ENCODE measurements around the gene LINGO1. TPM values are rescaled to one million over a fixed set of nuclear protein-coding genes. Genes with fewer than 3 reads are reported as not detected.

LINGO1 gene
- total and polyA plus RNA-seq, 4 donors, result 0.50 to 1.6 (median 0.75) TPM; not detected in 1

DNA sequence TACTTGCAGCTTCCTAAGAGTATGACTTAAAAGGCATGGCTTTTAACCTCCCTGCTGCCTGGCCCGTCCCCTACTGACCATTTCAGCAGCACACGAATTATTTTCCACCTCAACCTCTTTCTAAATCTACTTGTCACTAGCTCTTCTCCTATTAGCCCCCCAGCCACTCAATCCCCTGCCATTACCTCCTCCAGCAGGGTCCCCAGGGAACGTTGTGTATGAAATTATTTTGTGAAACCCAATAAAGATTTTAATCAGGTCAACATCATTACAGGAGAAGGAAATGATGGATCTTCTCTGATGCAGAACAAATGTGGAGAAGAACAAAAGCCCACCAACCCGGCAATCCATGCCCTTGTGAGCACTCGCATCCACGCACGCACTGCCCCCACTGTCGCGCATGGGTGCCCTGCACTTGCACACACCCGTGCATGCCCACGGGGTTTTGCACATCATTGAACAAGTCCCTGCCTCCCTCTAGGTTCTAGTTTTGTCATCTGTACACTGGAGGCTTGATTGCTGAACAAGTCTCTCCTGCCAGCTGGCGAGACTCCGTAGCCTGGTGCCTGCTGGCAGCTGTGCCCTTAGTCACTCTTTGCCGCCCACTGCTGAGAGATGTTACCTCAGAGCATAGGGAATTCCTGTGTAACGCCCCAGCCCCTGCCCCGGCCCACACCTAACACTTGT, 51.6 kb downstream of the LINGO1 start:
- TF ChIP-seq HNF4A (conservative IDR thresholded peaks at IDR 0.05), result no peak
- TF ChIP-seq, protein P1, sequence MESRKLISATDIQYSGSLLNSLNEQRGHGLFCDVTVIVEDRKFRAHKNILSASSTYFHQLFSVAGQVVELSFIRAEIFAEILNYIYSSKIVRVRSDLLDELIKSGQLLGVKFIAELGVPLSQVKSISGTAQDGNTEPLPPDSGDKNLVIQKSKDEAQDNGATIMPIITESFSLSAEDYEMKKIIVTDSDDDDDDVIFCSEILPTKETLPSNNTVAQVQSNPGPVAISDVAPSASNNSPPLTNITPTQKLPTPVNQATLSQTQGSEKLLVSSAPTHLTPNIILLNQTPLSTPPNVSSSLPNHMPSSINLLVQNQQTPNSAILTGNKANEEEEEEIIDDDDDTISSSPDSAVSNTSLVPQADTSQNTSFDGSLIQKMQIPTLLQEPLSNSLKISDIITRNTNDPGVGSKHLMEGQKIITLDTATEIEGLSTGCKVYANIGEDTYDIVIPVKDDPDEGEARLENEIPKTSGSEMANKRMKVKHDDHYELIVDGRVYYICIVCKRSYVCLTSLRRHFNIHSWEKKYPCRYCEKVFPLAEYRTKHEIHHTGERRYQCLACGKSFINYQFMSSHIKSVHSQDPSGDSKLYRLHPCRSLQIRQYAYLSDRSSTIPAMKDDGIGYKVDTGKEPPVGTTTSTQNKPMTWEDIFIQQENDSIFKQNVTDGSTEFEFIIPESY (IDR thresholded peaks at IDR 0.05), result no peak
- TF ChIP-seq NR2F2 (IDR thresholded peaks at IDR 0.05), result no peak
- TF ChIP-seq YY1 (IDR thresholded peaks at IDR 0.05), result no peak
- TF ChIP-seq, protein P2, sequence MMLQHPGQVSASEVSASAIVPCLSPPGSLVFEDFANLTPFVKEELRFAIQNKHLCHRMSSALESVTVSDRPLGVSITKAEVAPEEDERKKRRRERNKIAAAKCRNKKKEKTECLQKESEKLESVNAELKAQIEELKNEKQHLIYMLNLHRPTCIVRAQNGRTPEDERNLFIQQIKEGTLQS (IDR thresholded peaks at IDR 0.05), result no peak
- TF ChIP-seq, protein P3, sequence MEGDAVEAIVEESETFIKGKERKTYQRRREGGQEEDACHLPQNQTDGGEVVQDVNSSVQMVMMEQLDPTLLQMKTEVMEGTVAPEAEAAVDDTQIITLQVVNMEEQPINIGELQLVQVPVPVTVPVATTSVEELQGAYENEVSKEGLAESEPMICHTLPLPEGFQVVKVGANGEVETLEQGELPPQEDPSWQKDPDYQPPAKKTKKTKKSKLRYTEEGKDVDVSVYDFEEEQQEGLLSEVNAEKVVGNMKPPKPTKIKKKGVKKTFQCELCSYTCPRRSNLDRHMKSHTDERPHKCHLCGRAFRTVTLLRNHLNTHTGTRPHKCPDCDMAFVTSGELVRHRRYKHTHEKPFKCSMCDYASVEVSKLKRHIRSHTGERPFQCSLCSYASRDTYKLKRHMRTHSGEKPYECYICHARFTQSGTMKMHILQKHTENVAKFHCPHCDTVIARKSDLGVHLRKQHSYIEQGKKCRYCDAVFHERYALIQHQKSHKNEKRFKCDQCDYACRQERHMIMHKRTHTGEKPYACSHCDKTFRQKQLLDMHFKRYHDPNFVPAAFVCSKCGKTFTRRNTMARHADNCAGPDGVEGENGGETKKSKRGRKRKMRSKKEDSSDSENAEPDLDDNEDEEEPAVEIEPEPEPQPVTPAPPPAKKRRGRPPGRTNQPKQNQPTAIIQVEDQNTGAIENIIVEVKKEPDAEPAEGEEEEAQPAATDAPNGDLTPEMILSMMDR (IDR thresholded peaks at IDR 0.05; ENCODE audit: low read depth, low read length, missing input control), result no peak
- no peak for TF ChIP-seq SP1 (IDR thresholded peaks at IDR 0.05)
- no peak for TF ChIP-seq GABPA (IDR thresholded peaks at IDR 0.05 in 1 of 2, conservative IDR thresholded peaks at IDR 0.05 in 1 of 2)
- TF ChIP-seq, protein P4, sequence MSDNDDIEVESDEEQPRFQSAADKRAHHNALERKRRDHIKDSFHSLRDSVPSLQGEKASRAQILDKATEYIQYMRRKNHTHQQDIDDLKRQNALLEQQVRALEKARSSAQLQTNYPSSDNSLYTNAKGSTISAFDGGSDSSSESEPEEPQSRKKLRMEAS (IDR thresholded peaks at IDR 0.05), result no peak
- TF ChIP-seq FOXA1 (IDR thresholded peaks at IDR 0.05), result no peak
- no peak for TF ChIP-seq RAD21 (IDR thresholded peaks at IDR 0.05)
- H3K9me3 ChIP-seq (ENCODE audit: control insufficient read depth in 4 of 4, low read length in 3 of 4), result no peaks in the 10 kb centered on the region
- no peak overlapping the region for H3K4me3 ChIP-seq (ENCODE audit: low read depth in 1 of 3, low read length in 3 of 3)
- no peaks in the 10 kb centered on the region for H3K36me3 ChIP-seq (ENCODE audit: control insufficient read depth in 4 of 4, insufficient read depth in 3 of 4, low read depth in 1 of 4, low read length in 3 of 4)
- H3K27ac ChIP-seq (ENCODE audit: low read depth in 1 of 2, low read length in 2 of 2), result no peak overlapping the region
- no peak overlapping the region for H3K9ac ChIP-seq (ENCODE audit: low read depth in 1 of 2, low read length in 2 of 2)
- DNase-seq (ENCODE audit: low spot score), result no peak
- H3K27me3 ChIP-seq (ENCODE audit: control insufficient read depth in 4 of 4, insufficient read depth in 4 of 4, low read length in 3 of 4), result no peaks in the 10 kb centered on the region
- H3K4me1 ChIP-seq (ENCODE audit: control insufficient read depth in 4 of 4, insufficient read depth in 4 of 4, low read length in 3 of 4), result no peaks in the 10 kb centered on the region
- 82% methylated on average over 16 of the region's 16 CpGs for WGBS

DNA sequence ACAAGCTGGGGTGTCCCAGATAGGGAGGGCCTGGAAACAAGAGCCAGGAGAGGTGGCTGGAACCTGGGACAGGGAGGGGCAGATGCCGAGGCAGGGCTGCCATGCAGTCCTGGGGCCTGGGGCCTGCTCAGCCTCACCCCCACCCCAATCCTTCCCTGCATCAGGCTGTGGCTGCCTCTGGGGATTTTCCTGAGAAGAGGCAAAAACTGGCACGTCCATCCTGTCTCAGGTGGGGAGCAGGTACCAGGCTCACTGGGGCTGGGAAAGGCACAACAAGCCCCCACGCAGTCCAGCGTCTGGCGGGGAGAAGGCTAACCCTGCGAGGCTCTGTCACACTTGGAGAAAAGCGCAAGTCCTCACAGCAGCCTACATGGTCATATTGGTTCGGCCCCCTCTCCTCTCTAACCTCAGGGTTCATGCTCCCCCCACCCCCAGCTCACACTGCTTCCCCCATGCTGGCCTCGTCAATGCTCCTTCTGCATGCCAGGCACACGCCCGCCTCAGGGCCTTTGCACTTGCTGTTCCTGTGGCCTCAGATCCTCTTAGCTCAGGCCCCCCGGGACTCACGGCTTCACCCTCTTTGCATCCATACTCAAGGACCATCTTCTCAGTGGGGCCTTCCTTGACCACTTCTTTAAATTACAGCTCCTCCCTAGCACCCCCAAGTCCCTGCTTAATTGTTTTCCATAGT, 53.1 kb downstream of the LINGO1 start:
- TF ChIP-seq, protein P5, sequence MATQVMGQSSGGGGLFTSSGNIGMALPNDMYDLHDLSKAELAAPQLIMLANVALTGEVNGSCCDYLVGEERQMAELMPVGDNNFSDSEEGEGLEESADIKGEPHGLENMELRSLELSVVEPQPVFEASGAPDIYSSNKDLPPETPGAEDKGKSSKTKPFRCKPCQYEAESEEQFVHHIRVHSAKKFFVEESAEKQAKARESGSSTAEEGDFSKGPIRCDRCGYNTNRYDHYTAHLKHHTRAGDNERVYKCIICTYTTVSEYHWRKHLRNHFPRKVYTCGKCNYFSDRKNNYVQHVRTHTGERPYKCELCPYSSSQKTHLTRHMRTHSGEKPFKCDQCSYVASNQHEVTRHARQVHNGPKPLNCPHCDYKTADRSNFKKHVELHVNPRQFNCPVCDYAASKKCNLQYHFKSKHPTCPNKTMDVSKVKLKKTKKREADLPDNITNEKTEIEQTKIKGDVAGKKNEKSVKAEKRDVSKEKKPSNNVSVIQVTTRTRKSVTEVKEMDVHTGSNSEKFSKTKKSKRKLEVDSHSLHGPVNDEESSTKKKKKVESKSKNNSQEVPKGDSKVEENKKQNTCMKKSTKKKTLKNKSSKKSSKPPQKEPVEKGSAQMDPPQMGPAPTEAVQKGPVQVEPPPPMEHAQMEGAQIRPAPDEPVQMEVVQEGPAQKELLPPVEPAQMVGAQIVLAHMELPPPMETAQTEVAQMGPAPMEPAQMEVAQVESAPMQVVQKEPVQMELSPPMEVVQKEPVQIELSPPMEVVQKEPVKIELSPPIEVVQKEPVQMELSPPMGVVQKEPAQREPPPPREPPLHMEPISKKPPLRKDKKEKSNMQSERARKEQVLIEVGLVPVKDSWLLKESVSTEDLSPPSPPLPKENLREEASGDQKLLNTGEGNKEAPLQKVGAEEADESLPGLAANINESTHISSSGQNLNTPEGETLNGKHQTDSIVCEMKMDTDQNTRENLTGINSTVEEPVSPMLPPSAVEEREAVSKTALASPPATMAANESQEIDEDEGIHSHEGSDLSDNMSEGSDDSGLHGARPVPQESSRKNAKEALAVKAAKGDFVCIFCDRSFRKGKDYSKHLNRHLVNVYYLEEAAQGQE (IDR thresholded peaks at IDR 0.05), result no peak
- TF ChIP-seq, protein P4 (IDR thresholded peaks at IDR 0.05), result no peak
- TF ChIP-seq, protein P1 (IDR thresholded peaks at IDR 0.05), result no peak
- TF ChIP-seq HNF4A (conservative IDR thresholded peaks at IDR 0.05) (no peak), FOXA1 (IDR thresholded peaks at IDR 0.05) (no peak), RXRA (IDR thresholded peaks at IDR 0.05) (no peak), SP1 (IDR thresholded peaks at IDR 0.05) (no peak), RAD21 (IDR thresholded peaks at IDR 0.05) (no peak), JUND (IDR thresholded peaks at IDR 0.05) (no peak), GABPA (IDR thresholded peaks at IDR 0.05 in 1 of 2, conservative IDR thresholded peaks at IDR 0.05 in 1 of 2) (no peak), YY1 (IDR thresholded peaks at IDR 0.05) (no peak)
- TF ChIP-seq, protein P3 (IDR thresholded peaks at IDR 0.05; ENCODE audit: low read depth, low read length, missing input control), result no peak
- Histone ChIP-seq H3K27me3 (ENCODE audit: control insufficient read depth in 4 of 4, insufficient read depth in 4 of 4, low read length in 3 of 4) (no peaks in the 10 kb centered on the region), H3K36me3 (ENCODE audit: control insufficient read depth in 4 of 4, insufficient read depth in 3 of 4, low read depth in 1 of 4, low read length in 3 of 4) (no peaks in the 10 kb centered on the region), H3K9me3 (ENCODE audit: control insufficient read depth in 4 of 4, low read length in 3 of 4) (no peaks in the 10 kb centered on the region), H3K4me3 (ENCODE audit: low read depth in 1 of 3, low read length in 3 of 3) (no peak overlapping the region), H3K27ac (ENCODE audit: low read depth in 1 of 2, low read length in 2 of 2) (no peak overlapping the region), H3K4me1 (ENCODE audit: control insufficient read depth in 4 of 4, insufficient read depth in 4 of 4, low read length in 3 of 4) (no peaks in the 10 kb centered on the region), H3K9ac (ENCODE audit: low read depth in 1 of 2, low read length in 2 of 2) (no peak overlapping the region)
- WGBS, result 91% methylated on average over 13 of the region's 13 CpGs
- no peak for DNase-seq (ENCODE audit: low spot score)

Data from liver (tissue), 9 donors.